Retinal pigment epithelial cell (primary cell): Measurements from ENCODE around the gene SORCS2.

Source experiments
- DNase-seq: peaks from one replicate; pipeline ENCODE4 v3.0.0-alpha.2; 2010; ENCODE audit warnings: low read depth
- H3K4me3 ChIP-seq: 2 replicates; pipeline ENCODE4 v1.5.1; 2011; ENCODE audit warnings: mild to moderate bottlenecking, low read length, control low read depth, moderate library complexity
- CTCF ChIP-seq: conservative IDR thresholded peaks from 2 replicates; pipeline ENCODE4 v1.5.1; 2011; ENCODE audit warnings: low read depth, low read length, control low read depth, inconsistent platforms

SORCS2 gene

GRCh38 chr4:7620086-7620813 lies 427.9 kb downstream of the SORCS2 start:
- DNase-seq, result no peak
- H3K4me3 ChIP-seq, result no peak overlapping the region
- no peak for TF ChIP-seq CTCF

GRCh38 chr4:7620814-7621176 lies 428.5 kb downstream of the SORCS2 start:
- no peak for DNase-seq
- no peak for TF ChIP-seq CTCF
- no peak overlapping the region for H3K4me3 ChIP-seq

GRCh38 chr4:7621252-7622035 lies 429.1 kb downstream of the SORCS2 start:
- no peak overlapping the region for H3K4me3 ChIP-seq
- DNase-seq, result no peak
- TF ChIP-seq CTCF, result no peak

- DNase-seq, result no peak
- TF ChIP-seq CTCF, result no peak
Observed at GRCh38 chr4:7622371-7622770, 430.0 kb downstream of the SORCS2 start.

GRCh38 chr4:7623468-7623867 lies 431.1 kb downstream of the SORCS2 start:
- no peak overlapping the region for H3K4me3 ChIP-seq
- no peak for TF ChIP-seq CTCF
- DNase-seq, result no peak

More at GRCh38 chr4:7622371-7622770, 430.0 kb downstream of the SORCS2 start:
- H3K4me3 ChIP-seq, result no peak overlapping the region

GRCh38 chr4:7624396-7624980 lies 432.1 kb downstream of the SORCS2 start:
- DNase-seq, result no peak
- TF ChIP-seq CTCF, result no peak
- H3K4me3 ChIP-seq, result no peak overlapping the region
